Right cardiac atrium (tissue), 5 donors: ENCODE data around the gene EFEMP2. TPM values are rescaled to one million over a fixed set of nuclear protein-coding genes. Genes with fewer than 3 reads are reported as not detected.
A peak's percentile ranks its signal among the peaks of the same experiment; 100 is the strongest.
"Not testable (repeated sequence)": the region's sequence is repeated elsewhere in the genome, so short reads cannot be mapped to it uniquely, and the experiment has no call there.

Experiments used
- ATAC-seq, 2 donors: fragments of 200-7000 bp; cut with Tn5 transposase; one replicate each; pipeline versions ENCODE4 v1.8.0 to v1.9.1; 2020; ENCODE audit warnings: moderate library complexity in 2 of 2, mild to moderate bottlenecking in 1 of 2
- DNase-seq, 3 donors: peaks; one replicate each; pipeline ENCODE4 v3.0.0-alpha.2; 2020
- H3K27ac ChIP-seq: one replicate; pipeline ENCODE4 v1.5.1; 2013; ENCODE audit warnings: mild to moderate bottlenecking, low read length, control low read depth, moderate library complexity
- H3K27me3 ChIP-seq: one replicate; pipeline ENCODE4 v1.6.1; 2013; ENCODE audit not compliant: control insufficient read depth, insufficient read depth
- H3K4me1 ChIP-seq: one replicate; pipeline ENCODE4 v1.6.1; 2013; ENCODE audit warnings: low read length; ENCODE audit not compliant: control insufficient read depth, insufficient read depth
- H3K4me3 ChIP-seq: one replicate; pipeline ENCODE4 v1.5.1; 2013; ENCODE audit warnings: low read length, control low read depth
- H3K9me3 ChIP-seq: one replicate; pipeline ENCODE4 v1.6.1; 2013; ENCODE audit warnings: low read length; ENCODE audit not compliant: control insufficient read depth
- WGBS: extraction: QIAGEN DNeasy Blood & Tissue Kit; methylation state at CpG from one replicate; pipeline ENCODE4 v1.1.7; 2013; 5-methylcytosine and 5-hydroxymethylcytosine counted together
- intact Hi-C, 4 donors: fragments of 100-400 bp; cut with DNase I; formaldehyde crosslinking; loops; one replicate each; pipeline versions ENCODE4 v1.11.0 to v1.14.0; 2022 to 2023
- polyA plus RNA-seq: library from polyadenylated mRNA; stranded (reverse); fragments of 200-250 nt; gene quantifications from one replicate; pipeline ENCODE4 v1.2.3, GENCODE V29; 2013
- total RNA-seq, 4 donors: library from RNA; stranded (reverse); fragmentation: NEBNext Ultra II Directional; extraction: Animal tissue kit (Norgen Biotek cat#: 25700); gene quantifications; one replicate each; pipeline ENCODE4 v1.2.1, GENCODE V29; 2021
- donor health status: healthy with polysubstance abuse.
- donor health status: DM: no; HTN: yes; CAD: no.
- donor health status: DM: no; HTN: no; CAD: no.
- donor health status: DM: no; HTN: yes; CAD: no; lungs with severe emphysema.
- donor health status: DM: yes; HTN: yes; CAD: no.

The EFEMP2 gene
- total and polyA plus RNA-seq, 5 donors = 128 to 164 (median 140) TPM

GRCh38 chr11:65851083-65851579, 21.5 kb downstream of the EFEMP2 start:
- peak in 1 of 3 donors; percentile 34 for DNase-seq
- Histone ChIP-seq H3K4me1 (no peaks in the 10 kb centered on the region), H3K27me3 (no peaks in the 10 kb centered on the region), H3K9me3 (no peaks in the 10 kb centered on the region), H3K4me3 (no peak overlapping the region), H3K27ac (no peak overlapping the region)
- 84% methylated on average over 14 of the region's 14 CpGs for WGBS
- intact Hi-C loops = no loop called here
- ATAC-seq = no peak

- intact Hi-C loops = no loop called here
- peak in 2 of 3 donors; percentile 41 to 43 for DNase-seq
- Histone ChIP-seq H3K9me3 (no peaks in the 10 kb centered on the region), H3K27ac (no peak overlapping the region), H3K4me1 (no peaks in the 10 kb centered on the region), H3K27me3 (no peaks in the 10 kb centered on the region), H3K4me3 (no peak overlapping the region)
- 71% methylated on average over 20 of the region's 20 CpGs for WGBS
- ATAC-seq = peak in 1 of 2 donors; percentile 6
Observed at GRCh38 chr11:65850217-65851082, 22.1 kb downstream of the EFEMP2 start.

DNA sequence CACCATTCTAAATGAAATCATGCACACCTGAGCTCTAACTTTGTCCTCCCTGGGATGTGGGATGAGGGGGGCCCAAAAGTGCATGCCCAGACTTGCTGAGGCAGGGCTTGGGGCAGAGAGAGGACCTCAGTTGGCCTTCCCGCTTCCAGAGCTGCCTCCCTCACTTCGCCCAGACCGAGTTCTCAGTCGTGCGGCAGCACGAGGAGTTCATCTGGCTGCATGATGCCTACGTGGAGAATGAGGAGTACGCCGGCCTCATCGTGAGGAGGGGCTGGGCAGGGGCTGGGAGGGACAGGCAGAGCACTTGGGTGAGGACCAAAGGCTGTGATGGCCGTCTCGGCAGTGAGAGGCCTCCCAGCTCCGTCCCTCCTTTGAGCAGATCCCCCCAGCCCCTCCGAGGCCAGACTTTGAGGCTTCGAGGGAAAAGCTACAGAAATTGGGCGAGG, 22.8 kb downstream of the EFEMP2 start:
- Histone ChIP-seq H3K27ac (no peak overlapping the region), H3K27me3 (no peaks in the 10 kb centered on the region), H3K4me3 (no peak overlapping the region), H3K9me3 (no peaks in the 10 kb centered on the region), H3K4me1 (no peaks in the 10 kb centered on the region)
- ATAC-seq = no peak
- DNase-seq = peak in 2 of 3 donors; percentile 42 to 54
- 42% methylated on average over 16 of the region's 16 CpGs for WGBS
- intact Hi-C loops = no loop called here

- Histone ChIP-seq H3K9me3 (no peaks in the 10 kb centered on the region), H3K27ac (no peak overlapping the region), H3K4me3 (no peak overlapping the region), H3K4me1 (no peaks in the 10 kb centered on the region), H3K27me3 (no peaks in the 10 kb centered on the region)
- 67% methylated on average over 8 of the region's 8 CpGs for WGBS
- intact Hi-C loops = no loop called here
- DNase-seq = peak in 1 of 3 donors; percentile 29
- ATAC-seq = no peak
Observed at GRCh38 chr11:65849366-65849765, 23.2 kb downstream of the EFEMP2 start.

DNA sequence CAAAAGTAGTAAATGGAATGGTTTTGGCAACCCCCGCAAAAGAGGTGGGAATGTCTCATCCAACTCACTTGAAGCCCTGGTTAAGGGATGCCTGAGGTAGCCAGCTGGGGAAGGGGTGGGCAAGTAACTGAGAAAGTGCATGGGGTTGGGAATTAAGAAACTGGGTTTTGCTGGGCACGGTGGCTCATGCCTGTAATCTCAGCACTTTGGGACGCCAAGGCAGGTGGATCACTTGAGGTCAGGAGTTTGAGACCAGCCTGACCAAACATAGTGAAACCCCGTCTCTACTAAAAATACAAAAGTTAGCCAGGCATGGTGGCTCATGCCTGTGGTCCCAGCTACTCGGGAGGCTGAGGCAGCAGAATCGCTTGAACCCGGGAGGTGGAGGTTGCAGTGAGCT, 23.9 kb downstream of the EFEMP2 start:
- H3K27me3 ChIP-seq, H3K4me3 ChIP-seq, H3K4me1 ChIP-seq, H3K27ac ChIP-seq, H3K9me3 ChIP-seq, intact Hi-C loops, ATAC-seq, DNase-seq: not testable (repeated sequence)
- 61% methylated on average over 7 of the region's 7 CpGs for WGBS

DNA sequence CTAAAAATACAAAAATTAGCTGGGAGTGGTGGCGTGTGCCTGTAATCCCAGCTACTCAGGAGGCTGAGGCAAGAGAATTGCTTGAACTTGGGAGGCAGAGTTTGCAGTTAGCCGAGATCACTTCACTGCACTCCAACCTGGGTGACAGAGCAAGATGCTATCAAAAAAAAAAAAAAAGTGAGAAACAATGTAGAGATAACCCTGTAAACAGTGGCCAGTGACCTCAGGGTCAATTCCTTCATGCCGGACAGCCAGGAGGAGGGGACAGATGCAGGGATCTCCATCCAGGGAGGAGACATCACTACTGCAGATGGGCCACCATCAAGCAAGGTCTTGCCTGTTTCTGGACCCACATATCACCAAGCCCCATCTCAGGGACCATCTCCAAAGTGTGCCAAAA, 24.9 kb downstream of the EFEMP2 start:
- H3K4me3 ChIP-seq = no peak overlapping the region
- H3K27ac ChIP-seq = no peak overlapping the region
- WGBS = 67% methylated on average over 3 of the region's 3 CpGs
- DNase-seq = no peak
- H3K27me3 ChIP-seq = no peaks in the 10 kb centered on the region
- no peak for ATAC-seq
- no peaks in the 10 kb centered on the region for H3K9me3 ChIP-seq
- intact Hi-C loops = no loop called here
- no peaks in the 10 kb centered on the region for H3K4me1 ChIP-seq

DNA sequence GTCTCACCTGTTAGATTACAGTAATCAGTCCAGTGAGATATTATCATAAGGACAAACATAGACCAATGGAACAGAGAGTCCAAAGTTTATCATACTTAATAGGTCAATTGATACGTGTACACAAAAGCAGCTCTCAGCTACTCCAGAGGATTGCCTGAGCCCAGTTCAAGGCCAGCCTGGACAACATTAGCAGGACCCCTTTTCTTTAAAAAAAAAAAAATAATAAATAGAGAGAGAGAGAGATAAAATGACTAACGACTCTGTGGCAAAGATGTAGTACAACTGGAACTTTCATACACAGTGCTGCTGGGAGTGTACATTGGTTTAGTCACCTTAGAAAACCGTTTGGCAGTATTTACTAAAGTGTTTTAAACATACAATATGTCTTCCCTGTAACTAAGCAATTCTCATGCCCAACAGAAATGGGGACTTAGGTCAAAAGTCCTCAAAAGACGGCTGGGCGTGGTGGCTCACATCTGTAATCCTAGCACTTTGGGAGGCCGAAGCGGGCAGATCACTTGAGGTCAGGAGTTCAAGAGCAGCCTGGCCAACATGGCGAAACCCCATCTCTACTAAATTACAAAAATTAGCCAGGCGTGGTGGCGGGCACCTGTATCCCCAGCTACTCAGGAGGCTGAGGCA, 28.2 kb downstream of the EFEMP2 start:
- Histone ChIP-seq H3K4me1 (no peaks in the 10 kb centered on the region), H3K4me3 (no peak overlapping the region), H3K27me3 (no peaks in the 10 kb centered on the region), H3K27ac (no peak overlapping the region), H3K9me3 (no peaks in the 10 kb centered on the region)
- DNase-seq (no peak), ATAC-seq (no peak)
- 88% methylated on average over 10 of the region's 10 CpGs for WGBS
- intact Hi-C loops = no loop called here

- WGBS = 92% methylated on average over 3 of the region's 3 CpGs
- Histone ChIP-seq H3K27ac (no peak overlapping the region), H3K4me1 (no peaks in the 10 kb centered on the region), H3K27me3 (no peaks in the 10 kb centered on the region), H3K9me3 (no peaks in the 10 kb centered on the region), H3K4me3 (no peak overlapping the region)
- intact Hi-C loops = no loop called here
- DNase-seq (no peak), ATAC-seq (no peak)
Observed at GRCh38 chr11:65843811-65844210, 28.8 kb downstream of the EFEMP2 start.

DNA sequence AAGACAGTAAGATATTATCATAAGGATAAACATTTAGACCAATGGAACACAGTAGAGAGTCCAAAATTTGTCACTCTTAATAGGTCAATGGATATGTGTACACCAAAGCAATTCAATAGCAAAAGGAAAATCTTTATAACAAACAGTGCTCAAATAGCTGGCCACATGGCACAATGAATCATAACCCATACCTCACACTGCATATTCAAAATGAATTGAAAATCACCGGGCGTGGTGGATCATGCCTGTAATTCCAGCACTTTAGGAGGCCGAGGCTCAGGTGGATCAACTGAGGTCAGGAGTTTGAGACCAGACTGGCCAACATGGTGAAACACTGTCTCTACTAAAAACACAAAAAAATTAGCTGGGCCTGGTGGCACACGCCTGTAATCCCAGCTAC, 30.5 kb downstream of the EFEMP2 start:
- no peak overlapping the region for H3K27ac ChIP-seq
- no peak for ATAC-seq
- H3K9me3 ChIP-seq = no peaks in the 10 kb centered on the region
- intact Hi-C loops = no loop called here
- no peak overlapping the region for H3K4me3 ChIP-seq
- no peaks in the 10 kb centered on the region for H3K27me3 ChIP-seq
- no peak for DNase-seq
- 93% methylated on average over 4 of the region's 4 CpGs for WGBS
- no peaks in the 10 kb centered on the region for H3K4me1 ChIP-seq

DNA sequence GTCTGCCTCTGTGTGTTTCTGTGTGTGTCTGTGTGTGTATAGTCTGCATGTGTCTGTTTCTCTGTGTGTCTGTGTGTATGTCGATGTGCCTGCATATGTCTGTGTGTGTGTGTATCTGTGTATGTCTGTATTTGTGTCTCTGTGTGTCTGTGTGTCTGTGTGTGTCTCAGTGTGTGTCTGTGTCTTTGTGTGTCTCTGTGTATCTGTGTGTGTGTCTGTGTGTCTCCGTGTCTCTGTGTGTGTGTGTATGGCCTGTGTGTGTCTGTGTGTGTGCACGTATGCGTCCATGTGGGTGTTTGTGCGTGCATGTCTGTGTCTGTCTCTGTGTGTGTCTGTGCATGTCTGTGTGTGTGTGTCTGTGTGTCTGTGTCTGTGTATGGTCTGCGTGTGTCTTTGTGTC, 38.4 kb downstream of the EFEMP2 start:
- H3K4me3 ChIP-seq = peak overlapping the region; percentile 0
- DNase-seq (no peak), ATAC-seq (no peak)
- no peaks in the 10 kb centered on the region for H3K9me3 ChIP-seq
- H3K27me3 ChIP-seq = no peaks in the 10 kb centered on the region
- no peak overlapping the region for H3K27ac ChIP-seq
- intact Hi-C loops = no loop called here
- peaks cover 4% of the 10 kb centered on the region for H3K4me1 ChIP-seq
- 35% methylated on average over 6 of the region's 6 CpGs for WGBS

DNA sequence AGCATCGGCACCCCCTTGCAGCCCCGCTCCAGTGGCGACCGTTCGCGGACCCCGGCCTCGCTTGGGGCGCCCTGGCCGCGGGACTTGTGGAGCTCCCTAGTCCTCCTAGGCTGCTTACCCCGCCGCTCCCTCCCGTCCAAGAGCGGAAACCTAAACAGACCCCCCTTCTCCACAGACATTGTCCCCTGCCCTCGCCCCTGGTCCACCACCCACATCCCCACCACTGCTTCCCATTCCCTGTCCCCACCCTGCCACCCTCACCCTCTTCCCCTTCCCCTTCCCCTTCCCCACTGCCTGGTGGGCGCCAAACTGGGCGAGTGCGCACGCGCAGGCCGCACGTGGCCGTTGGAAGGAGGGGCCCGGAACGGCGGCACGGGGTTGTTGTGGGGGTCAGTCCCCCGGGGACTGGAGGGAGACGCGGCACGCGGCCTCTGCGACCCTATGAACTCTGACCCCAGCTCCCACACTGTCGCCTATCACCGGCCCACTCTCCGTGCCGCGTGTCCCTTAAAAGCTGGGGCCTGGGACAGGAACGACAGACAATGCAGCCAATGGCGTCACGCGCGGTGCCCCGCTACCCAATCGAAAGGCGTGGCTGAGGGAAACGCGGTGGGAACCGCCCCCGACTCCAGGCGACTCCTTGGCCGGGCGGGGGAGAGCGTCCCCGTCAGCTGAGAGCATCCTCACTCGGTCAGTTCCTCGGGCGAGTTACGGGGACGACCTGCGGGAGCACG, 39.1 kb downstream of the EFEMP2 start, which contains the start of gene SNX32:
SNX32 (plus strand) TSS at position 667 of the 734 bp plus-strand sequence. CDS start 103 bp downstream, outside the sequence.
- intact Hi-C loops = no loop called here
- Histone ChIP-seq H3K9me3 (no peaks in the 10 kb centered on the region), H3K27me3 (no peaks in the 10 kb centered on the region), H3K4me1 (peaks cover 4% of the 10 kb centered on the region), H3K27ac (no peak within 1 kb of the TSS), H3K4me3 (peak within 1 kb of the TSS; percentile 45)
- DNase-seq = peak; percentile 96 to 99 (median 98)
- ATAC-seq = peak; percentile 100
- under 1% methylated on average over 63 of the region's 63 CpGs for WGBS
